Stimulated activated naive CD8-positive, alpha-beta T cell treated with anti-CD3 and anti-CD28 coated beads, Interleukin-15, Interleukin-2, amounts not matched to agents 100 U/mL and 50 U/mL, for 24 hours (primary cell): ENCODE results near the gene VARS2.
"Not testable (repeated sequence)": the region's sequence is repeated elsewhere in the genome, so short reads cannot be mapped to it uniquely, and the experiment has no call there.

Experiments
- ATAC-seq: fragments of 150-1000 bp; cut with Tn5 transposase; one replicate; pipeline ENCODE4 v1.10.0; 2021
- DNase-seq: peaks from one replicate; pipeline ENCODE4 v3.0.0; 2021

The VARS2 gene

GRCh38 chr6:30914076-30914853 lies at the start of gene VARS2:
VARS2 (plus strand) TSS chr6:30914238; CDS start chr6:30914837, 599 bp downstream.
- peak; percentile 89 for DNase-seq
- ATAC-seq = peak; percentile 95

GRCh38 chr6:30864325-30864724 lies 49.7 kb upstream of the VARS2 start:
- no peak for DNase-seq
- ATAC-seq = no peak

GRCh38 chr6:30869241-30869749 lies 44.7 kb upstream of the VARS2 start:
- not testable (repeated sequence) for DNase-seq, ATAC-seq

- ATAC-seq (peak; percentile 69), DNase-seq (no peak)
These were observed 43.5 kb upstream of the VARS2 start for GRCh38 chr6:30870546-30870945.

- ATAC-seq = no peak
- no peak for DNase-seq
These were observed 42.4 kb upstream of the VARS2 start for GRCh38 chr6:30871592-30872183.

- ATAC-seq = no peak
These were observed 40.8 kb upstream of the VARS2 start for GRCh38 chr6:30873137-30873640.

GRCh38 chr6:30873795-30874194 lies 40.2 kb upstream of the VARS2 start:
- not testable (repeated sequence) for DNase-seq, ATAC-seq

More at GRCh38 chr6:30873137-30873640, 40.8 kb upstream of the VARS2 start:
- no peak for DNase-seq

- no peak for ATAC-seq
These were observed 38.6 kb upstream of the VARS2 start for GRCh38 chr6:30875244-30876038.

GRCh38 chr6:30876039-30876730 lies 37.9 kb upstream of the VARS2 start:
- no peak for DNase-seq

More at GRCh38 chr6:30875244-30876038, 38.6 kb upstream of the VARS2 start:
- DNase-seq = no peak

GRCh38 chr6:30877419-30878262 lies 36.4 kb upstream of the VARS2 start:
- DNase-seq (peak; percentile 83), ATAC-seq (peak; percentile 76)

More at GRCh38 chr6:30876039-30876730, 37.9 kb upstream of the VARS2 start:
- no peak for ATAC-seq

GRCh38 chr6:30879684-30880427 lies 34.2 kb upstream of the VARS2 start:
- no peak for DNase-seq
- no peak for ATAC-seq

- ATAC-seq (no peak), DNase-seq (no peak)
These were observed 33.3 kb upstream of the VARS2 start for GRCh38 chr6:30880698-30881252.

- ATAC-seq (no peak), DNase-seq (no peak)
These were observed 32.4 kb upstream of the VARS2 start for GRCh38 chr6:30881392-30882203.

- DNase-seq = no peak
- ATAC-seq = no peak
These were observed 31.8 kb upstream of the VARS2 start for GRCh38 chr6:30882204-30882758.

GRCh38 chr6:30882759-30883684 lies 31.0 kb upstream of the VARS2 start:
- ATAC-seq (no peak), DNase-seq (no peak)

- ATAC-seq (peak; percentile 58), DNase-seq (peak; percentile 66)
These were observed 30.1 kb upstream of the VARS2 start, which contains the start of gene DDR1 for GRCh38 chr6:30883685-30884520. DDR1 (plus strand) TSS chr6:30884519; CDS start chr6:30888730, 4,211 bp downstream.
